Measurements from ENCODE around the gene CIAO2A. TPM values are rescaled to one million over a fixed set of nuclear protein-coding genes. Genes with fewer than 3 reads are reported as not detected.

CIAO2A gene
- polyA plus RNA-seq, 4 donors, result 117 to 259 (median 171) TPM

- Histone ChIP-seq H3K27me3 (ENCODE audit: control insufficient read depth in 3 of 3, insufficient read depth in 3 of 3, low read length in 3 of 3) (no peaks in the 10 kb centered on the region), H3K4me3 (ENCODE audit: low read depth in 1 of 3, low read length in 3 of 3) (no peak overlapping the region), H3K4me1 (ENCODE audit: control insufficient read depth in 3 of 3, insufficient read depth in 2 of 3, low read depth in 1 of 3, low read length in 2 of 3) (peaks cover 16 to 33% (median 25%) of the 10 kb centered on the region in 3 donors), H3K9me3 (ENCODE audit: control insufficient read depth in 2 of 2, insufficient read depth in 1 of 2, low read depth in 1 of 2, low read length in 1 of 2) (peaks cover 0 to 12% of the 10 kb centered on the region in 2 donors), H3K27ac (ENCODE audit: low read depth in 1 of 3, low read length in 2 of 3) (peak overlapping the region in 2 of 3 donors; percentile 2 to 58), H3K36me3 (ENCODE audit: control insufficient read depth in 3 of 3, insufficient read depth in 2 of 3, low read depth in 1 of 3, low read length in 3 of 3) (peaks cover 0 to 11% (median 0%) of the 10 kb centered on the region in 3 donors)
- 15 to 61% (median 26%) methylated on average over 1 of the region's 1 CpG for WGBS, 3 donors
- DNase-seq (peak; percentile 69 to 88), FAIRE-seq (no peak)
Measured at GRCh38 chr15:64023220-64023619, 70.4 kb downstream of the CIAO2A start.

DNA sequence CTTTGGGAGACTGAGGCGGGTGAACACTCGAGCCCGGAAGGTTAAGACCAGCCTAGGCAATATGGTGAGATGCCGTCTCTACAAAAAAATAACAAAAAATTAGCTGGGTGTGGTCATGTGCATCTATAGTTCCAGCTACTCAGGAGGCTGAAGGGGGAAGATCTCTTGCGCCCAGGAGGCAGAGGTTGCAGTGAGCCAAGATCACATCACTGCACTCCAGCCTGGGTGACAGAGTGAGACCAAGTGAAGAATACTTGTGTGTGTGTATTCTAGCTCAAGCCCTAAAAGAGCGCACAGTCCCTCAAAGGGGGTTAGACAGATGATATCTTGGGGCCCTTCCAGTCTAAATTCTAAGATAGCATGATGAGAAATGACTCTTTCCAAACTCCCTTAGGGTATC lies 71.1 kb downstream of the CIAO2A start:
- H3K4me1 ChIP-seq (ENCODE audit: control insufficient read depth in 3 of 3, insufficient read depth in 2 of 3, low read depth in 1 of 3, low read length in 2 of 3), result peaks cover 16 to 35% (median 28%) of the 10 kb centered on the region in 3 donors

More for the DNA sequence above, 71.1 kb downstream of the CIAO2A start:
- Histone ChIP-seq H3K27me3 (ENCODE audit: control insufficient read depth in 3 of 3, insufficient read depth in 3 of 3, low read length in 3 of 3) (no peaks in the 10 kb centered on the region), H3K27ac (ENCODE audit: low read depth in 1 of 3, low read length in 2 of 3) (no peak overlapping the region), H3K36me3 (ENCODE audit: control insufficient read depth in 3 of 3, insufficient read depth in 2 of 3, low read depth in 1 of 3, low read length in 3 of 3) (peaks cover 0 to 11% (median 0%) of the 10 kb centered on the region in 3 donors), H3K9me3 (ENCODE audit: control insufficient read depth in 2 of 2, insufficient read depth in 1 of 2, low read depth in 1 of 2, low read length in 1 of 2) (peaks cover 0 to 12% of the 10 kb centered on the region in 2 donors), H3K4me3 (ENCODE audit: low read depth in 1 of 3, low read length in 3 of 3) (no peak overlapping the region)
- WGBS, 3 donors, result 96 to 98% (median 96%) methylated on average over 6 of the region's 6 CpGs
- DNase-seq (no peak), FAIRE-seq (no peak)

Other genes with a start within 250 kb of the CIAO2A start
- 10 to 100 TPM; 10.3 to 91.6 (median 47.5) TPM for gene DAPK2, start 47.4 kb downstream of the CIAO2A start, polyA plus RNA-seq
- gene SNX1, start 2.1 kb upstream of the CIAO2A start, polyA plus RNA-seq, result 10 to 100 TPM; 56.5 to 95.7 (median 75.0) TPM
- gene SNX22, start 57.9 kb upstream of the CIAO2A start, polyA plus RNA-seq, result 1 to 10 TPM in 2 of 4 donors, under 1 TPM in 2; 0.54 to 1.8 (median 1.1) TPM
- gene PPIB, start 69.2 kb upstream of the CIAO2A start, polyA plus RNA-seq, result 100 to 1,000 TPM; 248 to 895 (median 413) TPM

All from small intestine (tissue), 7 donors.